Lower leg skin (tissue), 3 donors: ENCODE measurements around the gene LSM14B.

Experiments used
- CTCF ChIP-seq, 3 donors: fragments of 450-650 bp; IDR thresholded peaks; one replicate each; pipeline ENCODE4 v1.5.1; 2016; ENCODE audit warnings: antibody characterized with exemption in 3 of 3, mild to moderate bottlenecking in 3 of 3, moderate library complexity in 2 of 3
- POLR2A ChIP-seq, 2 donors: fragments of 450-650 bp; IDR thresholded peaks; one replicate each; pipeline ENCODE4 v1.6.1; 2016 to 2017; ENCODE audit warnings: antibody characterized with exemption in 2 of 2, mild to moderate bottlenecking in 1 of 2, moderate library complexity in 1 of 2

- TF ChIP-seq POLR2A (IDR thresholded peaks at IDR 0.05): no peak
- TF ChIP-seq CTCF (IDR thresholded peaks at IDR 0.05): no peak
Observed at GRCh38 chr20:62116558-62117361, 5.5 kb upstream of the LSM14B start.
